ENCODE results near the gene ZEB1.

ZEB1 gene

GRCh38 chr10:31468536-31468859 is 149.5 kb downstream of the ZEB1 start:
- no peaks in the 10 kb centered on the region for H3K36me3 ChIP-seq (ENCODE audit: low read depth)

DNA sequence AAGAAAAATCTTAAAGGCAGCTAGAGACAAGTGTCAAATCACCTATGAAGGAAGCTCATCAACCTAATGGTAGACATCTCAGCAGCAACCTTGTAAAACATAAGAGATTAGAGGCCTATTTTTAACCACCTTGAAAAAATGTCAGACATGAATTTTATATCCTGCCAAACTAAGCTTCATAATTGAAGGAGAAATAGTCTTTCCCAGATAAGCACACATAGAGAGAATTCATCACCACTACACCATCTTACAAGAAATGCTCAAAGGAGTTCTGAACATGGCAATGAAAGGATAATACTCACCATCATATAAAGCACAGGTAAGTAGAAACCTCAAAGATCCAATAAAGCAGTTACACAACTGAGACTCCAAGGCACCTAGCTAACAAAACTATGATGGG is 156.5 kb downstream of the ZEB1 start:
- Histone ChIP-seq H3K27me3 (ENCODE audit: insufficient read depth, poor library complexity, severe bottlenecking) (no peaks in the 10 kb centered on the region), H3K4me3 (ENCODE audit: severe bottlenecking) (no peak overlapping the region), H3K9me3 (ENCODE audit: severe bottlenecking) (no peaks in the 10 kb centered on the region), H3K36me3 (ENCODE audit: low read depth) (no peaks in the 10 kb centered on the region), H3K27ac (ENCODE audit: poor library complexity, severe bottlenecking) (no peak overlapping the region), H3K4me1 (ENCODE audit: insufficient read depth, poor library complexity, severe bottlenecking) (no peaks in the 10 kb centered on the region)
- ATAC-seq (ENCODE audit: low read depth), result no peak
- no peak for DNase-seq (ENCODE audit: low spot score)
- no peak for TF ChIP-seq CTCF (IDR thresholded peaks at IDR 0.05; ENCODE audit: poor library complexity, severe bottlenecking)

More at GRCh38 chr10:31468536-31468859, 149.5 kb downstream of the ZEB1 start:
- no peaks in the 10 kb centered on the region for H3K27me3 ChIP-seq (ENCODE audit: insufficient read depth, poor library complexity, severe bottlenecking)
- H3K4me1 ChIP-seq (ENCODE audit: insufficient read depth, poor library complexity, severe bottlenecking), result no peaks in the 10 kb centered on the region
- no peak for ATAC-seq (ENCODE audit: low read depth)
- H3K9me3 ChIP-seq (ENCODE audit: severe bottlenecking), result peaks cover 2% of the 10 kb centered on the region
- TF ChIP-seq CTCF (IDR thresholded peaks at IDR 0.05; ENCODE audit: poor library complexity, severe bottlenecking), result peak; percentile 32
- H3K4me3 ChIP-seq (ENCODE audit: severe bottlenecking), result no peak overlapping the region
- no peak overlapping the region for H3K27ac ChIP-seq (ENCODE audit: poor library complexity, severe bottlenecking)
- DNase-seq (ENCODE audit: low spot score), result no peak

DNA sequence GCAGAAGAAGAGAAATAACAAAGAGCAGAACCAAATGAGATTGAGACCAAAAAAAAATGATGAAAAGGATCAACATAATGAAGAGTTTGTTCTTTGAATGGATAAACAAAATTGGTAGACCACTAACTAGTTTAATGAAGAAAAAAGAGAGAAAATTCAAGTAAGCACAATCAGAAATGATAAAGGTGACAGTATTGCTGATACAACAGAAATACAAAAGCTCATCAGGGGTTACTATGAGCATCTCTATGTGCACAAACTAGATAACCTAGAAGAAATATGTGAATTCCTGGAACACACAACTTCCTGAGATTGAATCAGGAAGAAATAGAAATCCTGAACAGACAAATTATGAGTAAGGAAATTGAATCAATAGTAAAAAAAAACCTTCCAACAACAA is 157.1 kb downstream of the ZEB1 start:
- no peak overlapping the region for H3K4me3 ChIP-seq (ENCODE audit: severe bottlenecking)
- no peak for ATAC-seq (ENCODE audit: low read depth)
- H3K27me3 ChIP-seq (ENCODE audit: insufficient read depth, poor library complexity, severe bottlenecking), result no peaks in the 10 kb centered on the region
- no peak for DNase-seq (ENCODE audit: low spot score)
- H3K4me1 ChIP-seq (ENCODE audit: insufficient read depth, poor library complexity, severe bottlenecking), result no peaks in the 10 kb centered on the region
- no peaks in the 10 kb centered on the region for H3K9me3 ChIP-seq (ENCODE audit: severe bottlenecking)
- TF ChIP-seq CTCF (IDR thresholded peaks at IDR 0.05; ENCODE audit: poor library complexity, severe bottlenecking), result no peak
- no peaks in the 10 kb centered on the region for H3K36me3 ChIP-seq (ENCODE audit: low read depth)
- no peak overlapping the region for H3K27ac ChIP-seq (ENCODE audit: poor library complexity, severe bottlenecking)

GRCh38 chr10:31477584-31477983 is 158.6 kb downstream of the ZEB1 start:
- DNase-seq (ENCODE audit: low spot score), result no peak
- Histone ChIP-seq H3K4me3 (ENCODE audit: severe bottlenecking) (no peak overlapping the region), H3K4me1 (ENCODE audit: insufficient read depth, poor library complexity, severe bottlenecking) (no peaks in the 10 kb centered on the region), H3K36me3 (ENCODE audit: low read depth) (no peaks in the 10 kb centered on the region), H3K27me3 (ENCODE audit: insufficient read depth, poor library complexity, severe bottlenecking) (no peaks in the 10 kb centered on the region), H3K27ac (ENCODE audit: poor library complexity, severe bottlenecking) (no peak overlapping the region), H3K9me3 (ENCODE audit: severe bottlenecking) (no peaks in the 10 kb centered on the region)
- no peak for TF ChIP-seq CTCF (IDR thresholded peaks at IDR 0.05; ENCODE audit: poor library complexity, severe bottlenecking)
- no peak for ATAC-seq (ENCODE audit: low read depth)

GRCh38 chr10:31479752-31480151 is 160.7 kb downstream of the ZEB1 start:
- Histone ChIP-seq H3K4me1 (ENCODE audit: insufficient read depth, poor library complexity, severe bottlenecking) (no peaks in the 10 kb centered on the region), H3K9me3 (ENCODE audit: severe bottlenecking) (no peaks in the 10 kb centered on the region), H3K4me3 (ENCODE audit: severe bottlenecking) (no peak overlapping the region), H3K36me3 (ENCODE audit: low read depth) (no peaks in the 10 kb centered on the region), H3K27me3 (ENCODE audit: insufficient read depth, poor library complexity, severe bottlenecking) (no peaks in the 10 kb centered on the region), H3K27ac (ENCODE audit: poor library complexity, severe bottlenecking) (no peak overlapping the region)
- no peak for ATAC-seq (ENCODE audit: low read depth)
- no peak for DNase-seq (ENCODE audit: low spot score)
- no peak for TF ChIP-seq CTCF (IDR thresholded peaks at IDR 0.05; ENCODE audit: poor library complexity, severe bottlenecking)

Measured in RWPE2 (cell line).